Measurements from ENCODE around the gene KCNIP1. TPM values are rescaled to one million over a fixed set of nuclear protein-coding genes. Genes with fewer than 3 reads are reported as not detected.

Gene KCNIP1
- total RNA-seq, 1 donor from 2014 or later = 2.3 TPM

GRCh38 chr5:170536525-170536924 lies 32.7 kb downstream of the KCNIP1 start:
- Mint-ChIP-seq H3K27me3 (ENCODE audit: low read depth) (peaks cover 70% of the 10 kb centered on the region), H3K9me3 (no peaks in the 10 kb centered on the region), H3K27ac (no peak overlapping the region), H3K4me1 (peaks cover 10% of the 10 kb centered on the region), H3K4me3 (no peak overlapping the region), H3K36me3 (no peaks in the 10 kb centered on the region)
- no peak for TF ChIP-seq CTCF (IDR thresholded peaks at IDR 0.05; ENCODE audit: unreplicated experiment)
- no peak for DNase-seq (ENCODE audit: low spot score in 2 of 2, unreplicated experiment in 2 of 2)

GRCh38 chr5:170537451-170538095 lies 33.8 kb downstream of the KCNIP1 start:
- TF ChIP-seq CTCF (IDR thresholded peaks at IDR 0.05; ENCODE audit: unreplicated experiment) = no peak
- no peak for DNase-seq (ENCODE audit: low spot score in 2 of 2, unreplicated experiment in 2 of 2)
- Mint-ChIP-seq H3K27ac (no peak overlapping the region), H3K9me3 (no peaks in the 10 kb centered on the region), H3K4me3 (no peak overlapping the region), H3K36me3 (no peaks in the 10 kb centered on the region), H3K27me3 (ENCODE audit: low read depth) (peaks cover 60% of the 10 kb centered on the region), H3K4me1 (peaks cover 10% of the 10 kb centered on the region)

- Mint-ChIP-seq H3K4me1 (peaks cover 10% of the 10 kb centered on the region), H3K9me3 (no peaks in the 10 kb centered on the region), H3K4me3 (no peak overlapping the region), H3K27ac (no peak overlapping the region), H3K27me3 (ENCODE audit: low read depth) (peaks cover 55% of the 10 kb centered on the region), H3K36me3 (no peaks in the 10 kb centered on the region)
- TF ChIP-seq CTCF (IDR thresholded peaks at IDR 0.05; ENCODE audit: unreplicated experiment) = no peak
- DNase-seq (ENCODE audit: low spot score in 2 of 2, unreplicated experiment in 2 of 2) = no peak
Measured at GRCh38 chr5:170538096-170538465, 34.3 kb downstream of the KCNIP1 start.

- no peak for TF ChIP-seq CTCF (IDR thresholded peaks at IDR 0.05; ENCODE audit: unreplicated experiment)
Measured at GRCh38 chr5:170538696-170539586, 35.1 kb downstream of the KCNIP1 start.

GRCh38 chr5:170540271-170540670 lies 36.5 kb downstream of the KCNIP1 start:
- Mint-ChIP-seq H3K27ac (no peak overlapping the region), H3K27me3 (ENCODE audit: low read depth) (peaks cover 38% of the 10 kb centered on the region), H3K4me1 (peaks cover 8% of the 10 kb centered on the region), H3K9me3 (peaks cover 7% of the 10 kb centered on the region), H3K4me3 (no peak overlapping the region), H3K36me3 (no peaks in the 10 kb centered on the region)
- DNase-seq (ENCODE audit: low spot score in 2 of 2, unreplicated experiment in 2 of 2) = no peak
- no peak for TF ChIP-seq CTCF (IDR thresholded peaks at IDR 0.05; ENCODE audit: unreplicated experiment)

More at GRCh38 chr5:170538696-170539586, 35.1 kb downstream of the KCNIP1 start:
- DNase-seq (ENCODE audit: low spot score in 2 of 2, unreplicated experiment in 2 of 2) = no peak
- Mint-ChIP-seq H3K4me3 (no peak overlapping the region), H3K27ac (no peak overlapping the region), H3K4me1 (peaks cover 10% of the 10 kb centered on the region), H3K36me3 (no peaks in the 10 kb centered on the region), H3K9me3 (no peaks in the 10 kb centered on the region), H3K27me3 (ENCODE audit: low read depth) (peaks cover 47% of the 10 kb centered on the region)

Measured in mesothelial cell of epicardium (in vitro differentiated cells).